Measurements from ENCODE around the gene PRR3.
A peak's percentile ranks its signal among the peaks of the same experiment; 100 is the strongest.

The PRR3 gene

GRCh38 chr6:30571075-30571761 is 14.1 kb downstream of the PRR3 start, which contains the start of gene ABCF1:
Gene ABCF1 (plus strand): TSS chr6:30571442. CDS start chr6:30571488, 46 bp downstream.
- DNase-seq (ENCODE audit: low read depth, low spot score), result peak; percentile 99

- DNase-seq (ENCODE audit: low read depth, low spot score), result no peak
Observed at GRCh38 chr6:30571762-30572082, 14.6 kb downstream of the PRR3 start.

- no peak for DNase-seq (ENCODE audit: low read depth, low spot score)
Observed at GRCh38 chr6:30572148-30572547, 15.1 kb downstream of the PRR3 start.

GRCh38 chr6:30573113-30573512 is 16.0 kb downstream of the PRR3 start:
- DNase-seq (ENCODE audit: low read depth, low spot score), result no peak

- no peak for DNase-seq (ENCODE audit: low read depth, low spot score)
Observed at GRCh38 chr6:30578051-30578450, 21.0 kb downstream of the PRR3 start.

GRCh38 chr6:30583921-30584320 is 26.8 kb downstream of the PRR3 start:
- DNase-seq (ENCODE audit: low read depth, low spot score), result no peak

- DNase-seq (ENCODE audit: low read depth, low spot score), result no peak
Observed at GRCh38 chr6:30589754-30590358, 32.8 kb downstream of the PRR3 start.

- DNase-seq (ENCODE audit: low read depth, low spot score), result no peak
Observed at GRCh38 chr6:30590509-30590908, 33.4 kb downstream of the PRR3 start.

- DNase-seq (ENCODE audit: low read depth, low spot score), result no peak
Observed at GRCh38 chr6:30591008-30591407, 33.9 kb downstream of the PRR3 start.

- DNase-seq (ENCODE audit: low read depth, low spot score), result no peak
Observed at GRCh38 chr6:30592287-30592686, 35.2 kb downstream of the PRR3 start.

GRCh38 chr6:30597315-30598144 is 40.4 kb downstream of the PRR3 start:
- peak; percentile 63 for DNase-seq (ENCODE audit: low read depth, low spot score)

GRCh38 chr6:30598912-30599624 is 42.0 kb downstream of the PRR3 start:
- no peak for DNase-seq (ENCODE audit: low read depth, low spot score)

- DNase-seq (ENCODE audit: low read depth, low spot score), result no peak
Observed at GRCh38 chr6:30599625-30600324, 42.7 kb downstream of the PRR3 start.

GRCh38 chr6:30600451-30600961 is 43.4 kb downstream of the PRR3 start:
- no peak for DNase-seq (ENCODE audit: low read depth, low spot score)

- no peak for DNase-seq (ENCODE audit: low read depth, low spot score)
Observed at GRCh38 chr6:30601436-30601814, 44.3 kb downstream of the PRR3 start.

GRCh38 chr6:30601815-30602641 is 44.9 kb downstream of the PRR3 start:
- no peak for DNase-seq (ENCODE audit: low read depth, low spot score)

GRCh38 chr6:30603961-30604360 is 46.9 kb downstream of the PRR3 start:
- DNase-seq (ENCODE audit: low read depth, low spot score), result no peak

- no peak for DNase-seq (ENCODE audit: low read depth, low spot score)
Observed at GRCh38 chr6:30610065-30610464, 53.0 kb downstream of the PRR3 start.

- no peak for DNase-seq (ENCODE audit: low read depth, low spot score)
Observed at GRCh38 chr6:30611150-30611855, 54.2 kb downstream of the PRR3 start.

- DNase-seq (ENCODE audit: low read depth, low spot score), result no peak
Observed at GRCh38 chr6:30611856-30612194, 54.7 kb downstream of the PRR3 start.

Data from activated CD4-positive, CD25-positive, alpha-beta regulatory T cell treated with anti-CD3 and anti-CD28 coated beads, Interleukin-2, amount 50 U/mL, for 16 hours (primary cell).